Measurements from ENCODE around the gene KRTAP4-16. TPM values are rescaled to one million over a fixed set of nuclear protein-coding genes. Genes with fewer than 3 reads are reported as not detected.
"Not testable (repeated sequence)": the region's sequence is repeated elsewhere in the genome, so short reads cannot be mapped to it uniquely, and the experiment has no call there.

The KRTAP4-16 gene
- total RNA-seq, 4 donors from 2014 or later, result not detected

- intact Hi-C loops (cut with DNase I; ENCODE audit: low total_unique reads), result no loop called here
- Histone ChIP-seq H3K4me3 (no peak overlapping the region), H3K9me3 (no peaks in the 10 kb centered on the region), H3K27me3 (peaks cover 9% of the 10 kb centered on the region), H3K36me3 (no peaks in the 10 kb centered on the region), H3K27ac (no peak overlapping the region), H3K4me1 (no peaks in the 10 kb centered on the region)
- DNase-seq, result no peak
- no peak for TF ChIP-seq POLR2A (IDR thresholded peaks at IDR 0.05)
- in situ Hi-C loops (cut with MboI; ENCODE audit: low pct_ligation_motif_present in 1 of 4, low pct_unique_long_range_greater_than_20kb in 1 of 4, low sequenced_read_pairs in 3 of 4), result no loop called here
Measured at GRCh38 chr17:41067281-41067680, 34.7 kb downstream of the KRTAP4-16 start.

GRCh38 chr17:41065829-41066624, 36.0 kb downstream of the KRTAP4-16 start, which contains the start of gene KRTAP2-4:
Gene KRTAP2-4, minus strand, starts transcription at chr17:41065879. Its CDS starts 34 bp downstream, at chr17:41065845.
- H3K4me3 ChIP-seq, result no peak within 1 kb of the TSS
- peaks cover 21% of the 10 kb centered on the region for H3K27me3 ChIP-seq
- no peaks in the 10 kb centered on the region for H3K4me1 ChIP-seq
- in situ Hi-C loops (cut with MboI; ENCODE audit: low pct_ligation_motif_present in 1 of 4, low pct_unique_long_range_greater_than_20kb in 1 of 4, low sequenced_read_pairs in 3 of 4), result no loop called here
- no peak for DNase-seq
- no peaks in the 10 kb centered on the region for H3K9me3 ChIP-seq
- H3K36me3 ChIP-seq, result no peaks in the 10 kb centered on the region
- H3K27ac ChIP-seq, result no peak within 1 kb of the TSS
- 91 to 93% methylated on average over 4 to 6 of the region's 6 CpGs for WGBS, 2 donors (ENCODE audit: low coverage in 1 of 2)
- intact Hi-C loops (cut with DNase I; ENCODE audit: low total_unique reads), result no loop called here
- TF ChIP-seq EP300 (IDR thresholded peaks at IDR 0.05; ENCODE audit: low read depth) (no peak), POLR2A (IDR thresholded peaks at IDR 0.05) (no peak), CTCF (IDR thresholded peaks at IDR 0.05) (no peak), POLR2AphosphoS5 (IDR thresholded peaks at IDR 0.05) (no peak)

- intact Hi-C loops (cut with DNase I; ENCODE audit: low total_unique reads); DNase-seq; H3K4me3 ChIP-seq; H3K36me3 ChIP-seq; H3K27ac ChIP-seq; in situ Hi-C loops (cut with MboI; ENCODE audit: low pct_ligation_motif_present in 1 of 4, low pct_unique_long_range_greater_than_20kb in 1 of 4, low sequenced_read_pairs in 3 of 4); H3K4me1 ChIP-seq; H3K9me3 ChIP-seq: not testable (repeated sequence)
- peaks cover 23% of the 10 kb centered on the region for H3K27me3 ChIP-seq
- 68 to 69% methylated on average over 3 to 6 of the region's 16 CpGs for WGBS, 2 donors (ENCODE audit: low coverage in 1 of 2)
Measured at GRCh38 chr17:41065016-41065689, 36.9 kb downstream of the KRTAP4-16 start.

- WGBS, 2 donors (ENCODE audit: low coverage in 1 of 2), result 50% methylated on average over 1 of the region's 1 CpG; no CpG with 5 or more reads in 1 of the 2 donors
- in situ Hi-C loops (cut with MboI; ENCODE audit: low pct_ligation_motif_present in 1 of 4, low pct_unique_long_range_greater_than_20kb in 1 of 4, low sequenced_read_pairs in 3 of 4), result no loop called here
Measured at GRCh38 chr17:41064301-41064700, 37.7 kb downstream of the KRTAP4-16 start.

More at GRCh38 chr17:41064301-41064700, 37.7 kb downstream of the KRTAP4-16 start:
- peaks cover 23% of the 10 kb centered on the region for H3K27me3 ChIP-seq
- no peak overlapping the region for H3K4me3 ChIP-seq
- no peak for DNase-seq
- TF ChIP-seq CTCF (IDR thresholded peaks at IDR 0.05) (no peak), EP300 (IDR thresholded peaks at IDR 0.05; ENCODE audit: low read depth) (no peak), POLR2AphosphoS5 (IDR thresholded peaks at IDR 0.05) (no peak), POLR2A (IDR thresholded peaks at IDR 0.05) (no peak)
- H3K9me3 ChIP-seq, result no peaks in the 10 kb centered on the region
- intact Hi-C loops (cut with DNase I; ENCODE audit: low total_unique reads), result no loop called here
- H3K4me1 ChIP-seq, result no peaks in the 10 kb centered on the region
- H3K36me3 ChIP-seq, result no peaks in the 10 kb centered on the region
- no peak overlapping the region for H3K27ac ChIP-seq

Measured in transverse colon (tissue), 4 donors.